WI38 (cell line): ENCODE data around the gene EDNRA.

Experiments
- H3K4me3 ChIP-seq: 2 replicates; pipeline ENCODE4 v1.5.1; 2011; ENCODE audit warnings: low read depth, mild to moderate bottlenecking, control low read depth, low read length
- TF ChIP-seq, protein P1 (sequence below): IDR thresholded peaks from 2 replicates; pipeline ENCODE4 v1.5.1; 2012; ENCODE audit warnings: low read depth, mild to moderate bottlenecking, control low read depth, low read length

The EDNRA gene

DNA sequence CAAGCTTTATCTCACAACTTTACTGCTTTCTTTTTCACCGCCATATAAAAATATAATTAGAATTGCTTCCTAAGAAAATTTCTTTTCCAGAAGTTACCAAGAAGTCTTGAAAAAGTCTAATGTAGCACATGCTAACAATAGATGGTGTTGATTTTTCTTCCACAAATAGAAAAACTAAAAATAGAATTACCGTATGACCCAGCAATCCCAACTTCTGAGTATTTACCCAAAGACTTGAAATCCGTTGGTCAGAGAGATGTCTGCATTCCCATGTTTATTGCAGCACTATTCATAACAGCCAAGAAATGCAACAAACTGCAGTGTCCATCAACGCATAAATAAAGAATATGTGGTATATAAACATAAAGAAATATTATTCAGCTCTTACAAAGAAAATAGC, 17.8 kb upstream of the EDNRA start:
- TF ChIP-seq, protein P1, sequence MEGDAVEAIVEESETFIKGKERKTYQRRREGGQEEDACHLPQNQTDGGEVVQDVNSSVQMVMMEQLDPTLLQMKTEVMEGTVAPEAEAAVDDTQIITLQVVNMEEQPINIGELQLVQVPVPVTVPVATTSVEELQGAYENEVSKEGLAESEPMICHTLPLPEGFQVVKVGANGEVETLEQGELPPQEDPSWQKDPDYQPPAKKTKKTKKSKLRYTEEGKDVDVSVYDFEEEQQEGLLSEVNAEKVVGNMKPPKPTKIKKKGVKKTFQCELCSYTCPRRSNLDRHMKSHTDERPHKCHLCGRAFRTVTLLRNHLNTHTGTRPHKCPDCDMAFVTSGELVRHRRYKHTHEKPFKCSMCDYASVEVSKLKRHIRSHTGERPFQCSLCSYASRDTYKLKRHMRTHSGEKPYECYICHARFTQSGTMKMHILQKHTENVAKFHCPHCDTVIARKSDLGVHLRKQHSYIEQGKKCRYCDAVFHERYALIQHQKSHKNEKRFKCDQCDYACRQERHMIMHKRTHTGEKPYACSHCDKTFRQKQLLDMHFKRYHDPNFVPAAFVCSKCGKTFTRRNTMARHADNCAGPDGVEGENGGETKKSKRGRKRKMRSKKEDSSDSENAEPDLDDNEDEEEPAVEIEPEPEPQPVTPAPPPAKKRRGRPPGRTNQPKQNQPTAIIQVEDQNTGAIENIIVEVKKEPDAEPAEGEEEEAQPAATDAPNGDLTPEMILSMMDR, result no peak
- H3K4me3 ChIP-seq, result no peak overlapping the region

GRCh38 chr4:147465461-147465860, 15.4 kb upstream of the EDNRA start:
- TF ChIP-seq, protein P1, result no peak
- H3K4me3 ChIP-seq, result no peak overlapping the region

DNA sequence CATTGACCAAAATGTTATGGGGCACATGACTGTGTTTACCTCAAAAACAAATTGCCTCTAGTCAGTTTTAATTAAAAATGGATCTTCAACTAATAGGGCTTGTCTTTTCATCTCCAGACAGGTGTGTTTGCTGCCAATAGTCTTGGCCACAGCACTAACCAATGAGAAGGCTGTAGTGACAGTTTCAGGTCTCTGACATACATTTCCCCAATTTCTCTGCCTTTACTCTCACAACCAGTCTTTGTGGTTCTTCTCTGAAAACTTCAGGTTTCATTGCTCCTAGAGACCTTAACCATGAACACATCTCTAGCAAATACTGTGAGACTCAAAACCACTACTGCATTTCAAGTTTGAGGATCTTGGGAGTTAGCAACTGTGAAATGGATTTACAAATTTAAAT, 3.5 kb upstream of the EDNRA start:
- H3K4me3 ChIP-seq, result no peak overlapping the region
- TF ChIP-seq, protein P1, result no peak

GRCh38 chr4:147479376-147479775, 1.5 kb upstream of the EDNRA start:
- no peak overlapping the region for H3K4me3 ChIP-seq
- TF ChIP-seq, protein P1, result no peak

DNA sequence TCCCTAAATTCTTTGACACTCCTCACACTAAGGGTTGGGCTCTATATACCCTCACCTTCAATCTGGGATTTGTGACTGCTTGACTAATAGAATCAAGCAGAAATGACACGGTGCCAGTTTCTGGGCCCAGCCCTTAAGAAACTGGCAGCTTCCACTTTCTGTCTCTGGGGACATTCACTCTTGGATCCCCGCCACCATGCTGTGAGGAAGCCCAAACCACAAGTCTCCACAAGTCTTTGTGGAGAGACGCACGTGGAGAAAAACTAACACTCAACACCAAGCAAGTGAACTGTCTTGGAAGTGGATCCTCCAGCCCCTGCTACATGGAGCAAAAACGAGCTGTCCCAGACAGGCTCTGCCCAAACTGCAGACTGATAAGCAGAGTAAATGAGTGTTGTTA, 1.1 kb upstream of the EDNRA start:
- TF ChIP-seq, protein P1, result no peak
- no peak overlapping the region for H3K4me3 ChIP-seq

DNA sequence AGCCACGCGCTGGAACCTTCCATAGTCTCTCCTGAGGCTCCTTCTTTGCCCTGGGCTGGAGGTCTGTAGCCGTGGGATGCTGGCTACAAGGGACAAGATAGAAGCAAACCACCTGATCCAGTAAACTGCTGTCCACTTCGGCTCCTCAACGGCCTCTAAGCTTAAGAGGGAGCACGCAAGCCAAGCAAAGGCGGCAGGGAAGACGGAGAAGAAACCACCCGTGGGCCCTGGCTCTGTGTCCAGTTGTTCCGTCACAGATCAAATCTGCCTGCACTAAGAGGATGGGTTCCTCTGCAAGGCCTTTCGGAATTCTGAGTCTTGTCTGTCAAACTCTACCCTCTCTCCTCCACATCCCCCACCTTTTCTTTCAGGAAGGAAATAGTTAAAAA, 401 bp upstream of the EDNRA start:
- TF ChIP-seq, protein P1, result no peak
- peak overlapping the region; percentile 66 for H3K4me3 ChIP-seq

DNA sequence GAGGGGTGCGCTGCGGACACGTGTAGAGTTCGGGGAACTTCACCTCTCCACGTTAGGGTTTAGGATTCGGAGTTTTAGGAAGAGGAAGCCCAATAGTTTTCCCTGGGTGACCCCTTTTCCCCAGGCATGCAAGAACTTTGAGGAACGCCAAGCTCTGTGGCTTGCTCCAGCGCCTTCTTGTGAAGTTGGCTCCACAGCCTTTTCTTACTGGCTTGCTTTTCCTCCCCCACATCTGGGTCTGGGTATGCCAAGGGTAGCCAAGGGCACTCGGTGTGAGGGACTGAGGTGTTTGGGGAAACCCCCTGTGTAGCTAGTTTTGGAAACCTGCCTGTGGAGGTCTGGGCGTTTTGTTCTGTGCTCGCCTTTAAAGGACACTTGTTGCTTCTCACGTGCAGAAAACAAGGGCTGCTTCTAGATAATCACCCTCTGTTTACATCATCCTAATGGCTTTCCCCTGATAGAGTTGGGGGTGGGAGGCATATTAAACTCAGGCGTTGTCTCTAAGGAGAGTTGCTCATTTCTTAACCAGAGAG, 746 bp downstream of the EDNRA start:
- TF ChIP-seq, protein P1, result no peak
- peak overlapping the region; percentile 66 for H3K4me3 ChIP-seq
